ENCODE data around the gene TEKT5. TPM values are rescaled to one million over a fixed set of nuclear protein-coding genes. Genes with fewer than 3 reads are reported as not detected.
"Not testable (repeated sequence)": the region's sequence is repeated elsewhere in the genome, so short reads cannot be mapped to it uniquely, and the experiment has no call there.

Gene TEKT5
- polyA plus RNA-seq, 6 donors from 2014 or later, result 0.32 to 0.35 TPM; not detected in 4

GRCh38 chr16:10664720-10665126, 30.0 kb downstream of the TEKT5 start:
- H3K27ac Mint-ChIP-seq, result no peak overlapping the region

GRCh38 chr16:10663744-10664143, 31.0 kb downstream of the TEKT5 start:
- ATAC-seq (ENCODE audit: low read depth in 2 of 2) (no peak), DNase-seq (no peak)
- no peaks in the 10 kb centered on the region for H3K9me3 Mint-ChIP-seq
- no peak overlapping the region for H3K4me3 Mint-ChIP-seq
- H3K36me3 Mint-ChIP-seq, result no peaks in the 10 kb centered on the region
- peak overlapping the region in 1 of 6 donors; percentile 52 for H3K27ac Mint-ChIP-seq
- H3K27me3 Mint-ChIP-seq, result peaks cover 0 to 15% (median 12%) of the 10 kb centered on the region in 3 donors
- no peaks in the 10 kb centered on the region for H3K4me1 Mint-ChIP-seq

More at GRCh38 chr16:10664720-10665126, 30.0 kb downstream of the TEKT5 start:
- Mint-ChIP-seq H3K27me3 (peaks cover 0 to 15% (median 9%) of the 10 kb centered on the region in 3 donors), H3K36me3 (no peaks in the 10 kb centered on the region), H3K9me3 (no peaks in the 10 kb centered on the region), H3K4me1 (no peaks in the 10 kb centered on the region), H3K4me3 (no peak overlapping the region)
- ATAC-seq (ENCODE audit: low read depth in 2 of 2), result no peak
- no peak for DNase-seq

- Mint-ChIP-seq H3K27me3 (peaks cover 0 to 18% (median 16%) of the 10 kb centered on the region in 3 donors), H3K36me3 (no peaks in the 10 kb centered on the region), H3K9me3 (no peaks in the 10 kb centered on the region), H3K4me3 (no peak overlapping the region), H3K4me1 (peaks cover 0 to 4% (median 0%) of the 10 kb centered on the region in 3 donors), H3K27ac (peak overlapping the region in 1 of 6 donors; percentile 49)
- DNase-seq (no peak), ATAC-seq (ENCODE audit: low read depth in 2 of 2) (no peak)
Measured at GRCh38 chr16:10663146-10663545, 31.6 kb downstream of the TEKT5 start.

GRCh38 chr16:10662212-10662611, 32.5 kb downstream of the TEKT5 start:
- ATAC-seq (ENCODE audit: low read depth in 2 of 2) (no peak), DNase-seq (no peak)
- Mint-ChIP-seq H3K4me1 (peaks cover 0 to 4% (median 0%) of the 10 kb centered on the region in 3 donors), H3K36me3 (no peaks in the 10 kb centered on the region), H3K4me3 (no peak overlapping the region), H3K27ac (no peak overlapping the region), H3K27me3 (peaks cover 0 to 22% (median 19%) of the 10 kb centered on the region in 3 donors), H3K9me3 (no peaks in the 10 kb centered on the region)

- ATAC-seq (ENCODE audit: low read depth in 2 of 2), result no peak
- Mint-ChIP-seq H3K36me3 (no peaks in the 10 kb centered on the region), H3K27ac (no peak overlapping the region), H3K27me3 (peaks cover 0 to 22% (median 19%) of the 10 kb centered on the region in 3 donors), H3K4me1 (peaks cover 0 to 4% (median 0%) of the 10 kb centered on the region in 3 donors), H3K9me3 (no peaks in the 10 kb centered on the region), H3K4me3 (no peak overlapping the region)
- DNase-seq, result no peak
Measured at GRCh38 chr16:10661737-10662136, 33.0 kb downstream of the TEKT5 start.

GRCh38 chr16:10660950-10661635, 33.6 kb downstream of the TEKT5 start:
- H3K27ac Mint-ChIP-seq, result peak overlapping the region in 1 of 6 donors; percentile 22
- H3K36me3 Mint-ChIP-seq, result no peaks in the 10 kb centered on the region
- H3K9me3 Mint-ChIP-seq, result no peaks in the 10 kb centered on the region
- ATAC-seq (ENCODE audit: low read depth in 2 of 2) (no peak), DNase-seq (no peak)
- H3K4me1 Mint-ChIP-seq, result peaks cover 0 to 4% (median 0%) of the 10 kb centered on the region in 3 donors
- H3K4me3 Mint-ChIP-seq, result no peak overlapping the region
- H3K27me3 Mint-ChIP-seq, result peaks cover 0 to 22% (median 19%) of the 10 kb centered on the region in 3 donors

- no peaks in the 10 kb centered on the region for H3K36me3 Mint-ChIP-seq
- peaks cover 0 to 4% (median 0%) of the 10 kb centered on the region in 3 donors for H3K4me1 Mint-ChIP-seq
- no peak overlapping the region for H3K27ac Mint-ChIP-seq
- no peak for ATAC-seq (ENCODE audit: low read depth in 2 of 2)
- no peak overlapping the region for H3K4me3 Mint-ChIP-seq
- no peak for DNase-seq
- peaks cover 0 to 22% (median 15%) of the 10 kb centered on the region in 3 donors for H3K27me3 Mint-ChIP-seq
- H3K9me3 Mint-ChIP-seq, result no peaks in the 10 kb centered on the region
Measured at GRCh38 chr16:10658943-10659342, 35.8 kb downstream of the TEKT5 start.

GRCh38 chr16:10657925-10658324, 36.8 kb downstream of the TEKT5 start:
- peaks cover 0 to 18% (median 15%) of the 10 kb centered on the region in 3 donors for H3K27me3 Mint-ChIP-seq
- no peaks in the 10 kb centered on the region for H3K36me3 Mint-ChIP-seq
- H3K4me3 Mint-ChIP-seq, result no peak overlapping the region
- DNase-seq, result no peak
- H3K9me3 Mint-ChIP-seq, result no peaks in the 10 kb centered on the region
- H3K27ac Mint-ChIP-seq, result no peak overlapping the region
- ATAC-seq (ENCODE audit: low read depth in 2 of 2), result no peak
- H3K4me1 Mint-ChIP-seq, result peaks cover 0 to 4% (median 0%) of the 10 kb centered on the region in 3 donors

GRCh38 chr16:10656618-10657017, 38.1 kb downstream of the TEKT5 start:
- Mint-ChIP-seq H3K27ac (no peak overlapping the region), H3K9me3 (no peaks in the 10 kb centered on the region), H3K4me1 (peaks cover 0 to 4% (median 0%) of the 10 kb centered on the region in 3 donors), H3K36me3 (no peaks in the 10 kb centered on the region), H3K27me3 (peaks cover 0 to 15% (median 6%) of the 10 kb centered on the region in 3 donors), H3K4me3 (no peak overlapping the region)
- no peak for DNase-seq
- no peak for ATAC-seq (ENCODE audit: low read depth in 2 of 2)

GRCh38 chr16:10655415-10655977, 39.2 kb downstream of the TEKT5 start:
- H3K36me3 Mint-ChIP-seq, result no peaks in the 10 kb centered on the region
- H3K27me3 Mint-ChIP-seq, result peaks cover 0 to 15% (median 6%) of the 10 kb centered on the region in 3 donors
- H3K9me3 Mint-ChIP-seq, result no peaks in the 10 kb centered on the region
- H3K4me1 Mint-ChIP-seq, result peaks cover 0 to 4% (median 0%) of the 10 kb centered on the region in 3 donors
- DNase-seq, result no peak
- H3K4me3 Mint-ChIP-seq, result no peak overlapping the region
- H3K27ac Mint-ChIP-seq, result no peak overlapping the region
- no peak for ATAC-seq (ENCODE audit: low read depth in 2 of 2)

GRCh38 chr16:10654592-10655414, 39.9 kb downstream of the TEKT5 start:
- no peaks in the 10 kb centered on the region for H3K9me3 Mint-ChIP-seq
- peaks cover 0 to 15% (median 6%) of the 10 kb centered on the region in 3 donors for H3K27me3 Mint-ChIP-seq
- no peak for DNase-seq
- no peaks in the 10 kb centered on the region for H3K36me3 Mint-ChIP-seq
- no peak overlapping the region for H3K27ac Mint-ChIP-seq
- no peak overlapping the region for H3K4me3 Mint-ChIP-seq
- peaks cover 0 to 4% (median 0%) of the 10 kb centered on the region in 3 donors for H3K4me1 Mint-ChIP-seq
- no peak for ATAC-seq (ENCODE audit: low read depth in 2 of 2)

GRCh38 chr16:10652730-10653590, 41.8 kb downstream of the TEKT5 start:
- no peak for DNase-seq
- Mint-ChIP-seq H3K36me3 (no peaks in the 10 kb centered on the region), H3K4me1 (peaks cover 0 to 11% (median 0%) of the 10 kb centered on the region in 3 donors), H3K4me3 (no peak overlapping the region), H3K27ac (no peak overlapping the region), H3K27me3 (peaks cover 0 to 6% (median 2%) of the 10 kb centered on the region in 3 donors), H3K9me3 (no peaks in the 10 kb centered on the region)
- no peak for ATAC-seq (ENCODE audit: low read depth in 2 of 2)

GRCh38 chr16:10649098-10649497, 45.6 kb downstream of the TEKT5 start:
- Mint-ChIP-seq H3K27ac (peak overlapping the region in 2 of 6 donors; percentile 59 to 72), H3K4me3 (peak overlapping the region in 1 of 8 donors; percentile 20), H3K4me1 (peaks cover 0 to 13% (median 0%) of the 10 kb centered on the region in 3 donors)
- not testable (repeated sequence) for DNase-seq; H3K36me3 Mint-ChIP-seq; H3K27me3 Mint-ChIP-seq; H3K9me3 Mint-ChIP-seq; ATAC-seq (ENCODE audit: low read depth in 2 of 2)
